SKM-1 (cell line): Measurements from ENCODE around the gene UCKL1.
"Not testable (repeated sequence)": the region's sequence is repeated elsewhere in the genome, so short reads cannot be mapped to it uniquely, and the experiment has no call there.

Experiments
- DNase-seq: peaks from one replicate; lab custom pipeline; 2025; ENCODE audit not compliant: unreplicated experiment; lab: John Stamatoyannopoulos, UW

The UCKL1 gene

DNA sequence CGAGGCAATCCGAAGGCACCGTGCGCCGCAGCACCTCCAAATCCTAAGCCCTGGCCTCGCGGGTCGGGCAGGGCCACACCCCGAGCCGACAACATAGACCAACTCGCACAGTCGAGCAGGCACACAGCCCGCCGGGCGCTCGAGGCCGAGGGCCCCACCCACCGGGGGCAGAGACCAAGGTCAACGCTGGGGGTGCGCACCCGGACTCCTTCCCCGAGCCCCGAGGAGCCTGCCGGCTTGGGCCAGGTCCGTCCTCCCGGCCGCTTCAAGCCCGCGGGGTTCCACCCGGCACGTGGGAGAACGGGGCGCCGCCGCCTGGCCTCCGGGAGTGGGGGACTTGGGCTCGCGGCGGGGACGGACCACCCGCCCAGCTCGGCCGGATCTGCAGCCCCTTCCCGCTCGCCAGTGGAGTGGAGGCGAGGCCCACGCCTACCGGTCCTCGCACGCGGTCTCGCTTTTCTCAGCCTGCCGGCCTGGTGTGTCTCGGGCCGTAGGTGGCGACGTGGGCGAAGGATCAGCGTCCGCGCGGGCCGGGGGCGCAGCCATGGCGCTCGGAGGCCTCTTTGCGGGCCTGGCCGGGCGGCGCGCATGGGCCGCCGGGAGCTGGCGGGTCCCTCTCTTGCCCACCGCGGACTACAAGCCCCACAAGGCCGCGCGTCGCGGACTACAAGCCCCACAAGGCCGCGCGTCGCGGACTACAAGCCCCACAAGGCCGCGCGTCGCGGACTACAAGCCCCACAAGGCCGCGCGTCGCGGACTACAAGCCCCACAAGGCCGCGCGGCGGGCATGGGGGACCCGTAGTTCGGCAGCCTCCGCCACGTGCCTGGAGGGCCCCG is at the start of gene UCKL1:
Gene UCKL1 (minus strand): TSS at position 590 of the 837 bp plus-strand sequence. CDS start 44 bp downstream, at position 546.
- peak; percentile 70 for DNase-seq

- DNase-seq: no peak
These were observed 49.2 kb upstream of the UCKL1 start for GRCh38 chr20:64005394-64005793.

DNA sequence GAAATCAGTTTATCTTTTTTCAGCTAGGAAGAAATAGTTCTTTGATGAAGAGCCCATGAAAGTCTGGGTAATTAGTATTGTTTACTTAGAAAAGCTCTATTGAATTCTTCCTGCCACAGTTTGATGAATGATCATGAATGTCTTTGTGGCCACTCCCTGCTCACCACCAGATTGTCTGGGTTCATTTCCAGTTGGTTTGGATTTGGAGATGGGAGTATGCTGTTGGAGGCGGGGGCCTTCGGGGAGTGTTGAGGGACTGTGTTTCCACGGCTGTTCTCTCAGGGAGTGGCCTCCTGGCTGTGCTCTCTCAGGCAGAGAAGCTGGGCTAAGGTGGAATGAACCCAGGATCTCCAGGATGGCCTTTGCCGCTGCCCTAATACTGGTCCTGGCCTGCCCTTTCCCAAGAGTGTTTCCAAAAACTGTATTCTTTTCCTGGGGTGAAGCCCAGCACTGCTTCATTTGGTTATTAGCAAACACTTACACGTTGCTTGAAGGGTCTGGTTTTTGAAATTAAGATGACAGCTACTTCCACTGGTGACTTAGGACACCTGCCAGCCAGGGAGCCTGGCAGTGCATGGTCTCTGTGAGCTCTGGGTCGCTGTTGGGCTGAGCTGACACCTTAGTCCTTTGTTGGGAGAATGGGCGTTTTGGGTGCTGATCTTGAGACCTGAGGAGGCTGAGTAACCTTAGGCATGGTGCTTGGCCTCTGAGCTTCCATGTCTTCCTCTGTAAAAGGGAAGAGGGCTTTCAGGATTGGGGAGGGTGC is 47.9 kb upstream of the UCKL1 start:
- DNase-seq: no peak

DNA sequence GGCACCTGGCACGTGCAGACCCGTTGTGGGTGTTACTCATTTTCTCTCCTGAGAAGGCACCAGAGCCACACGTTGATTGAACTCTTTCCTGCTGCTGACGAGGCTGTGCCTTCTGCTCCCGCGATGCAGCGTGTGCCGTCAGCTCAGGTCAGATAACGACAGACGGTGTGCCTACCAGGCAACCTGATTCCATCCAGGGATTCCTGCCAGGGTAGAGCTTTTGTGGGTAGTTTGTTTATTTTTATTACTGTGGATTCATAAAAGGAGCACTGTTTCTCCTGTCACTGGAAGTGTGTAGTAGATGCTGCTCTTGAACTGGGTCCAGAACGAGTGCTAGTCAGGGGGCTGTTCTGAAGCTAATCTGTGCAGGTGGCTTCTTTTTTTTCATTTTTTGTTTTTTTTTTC is 45.4 kb upstream of the UCKL1 start:
- DNase-seq: no peak

DNA sequence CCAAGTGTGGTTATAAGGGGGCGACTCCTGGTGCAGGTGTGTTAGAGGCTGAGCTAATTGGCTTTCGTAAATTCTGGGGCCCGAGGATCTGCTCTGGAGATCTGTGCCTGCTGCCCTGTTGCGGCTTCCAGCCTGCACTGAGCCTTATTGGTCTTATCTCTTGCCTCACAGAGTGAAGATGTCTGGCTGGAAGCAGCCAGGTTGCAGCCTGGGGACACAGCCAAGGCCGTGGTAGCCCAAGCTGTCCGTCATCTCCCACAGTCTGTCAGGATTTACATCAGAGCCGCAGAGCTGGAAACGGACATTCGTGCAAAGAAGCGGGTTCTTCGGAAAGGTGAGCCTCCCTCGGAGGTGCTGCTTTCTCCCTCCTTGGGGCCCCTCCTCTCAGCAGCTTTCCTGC is 44.7 kb upstream of the UCKL1 start:
- DNase-seq: no peak

DNA sequence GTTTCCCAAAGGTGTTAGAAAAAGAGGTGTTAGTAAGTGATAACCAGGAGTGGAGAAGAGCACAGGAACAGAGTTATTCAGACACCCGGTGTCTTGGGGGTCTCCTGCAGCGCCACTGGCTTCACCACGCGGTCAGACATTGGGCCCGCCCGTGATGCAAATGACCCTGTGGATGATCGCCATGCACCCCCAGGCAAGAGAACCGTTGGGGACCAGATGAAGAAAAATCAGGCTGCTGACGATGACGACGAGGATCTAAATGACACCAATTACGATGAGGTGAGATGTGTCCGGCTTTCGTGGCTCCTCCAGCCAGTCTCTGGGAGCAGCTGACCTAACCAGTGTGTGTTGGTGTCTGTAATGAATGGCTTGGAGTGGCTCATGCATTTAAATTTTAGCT is 26.7 kb upstream of the UCKL1 start:
- DNase-seq: no peak

DNA sequence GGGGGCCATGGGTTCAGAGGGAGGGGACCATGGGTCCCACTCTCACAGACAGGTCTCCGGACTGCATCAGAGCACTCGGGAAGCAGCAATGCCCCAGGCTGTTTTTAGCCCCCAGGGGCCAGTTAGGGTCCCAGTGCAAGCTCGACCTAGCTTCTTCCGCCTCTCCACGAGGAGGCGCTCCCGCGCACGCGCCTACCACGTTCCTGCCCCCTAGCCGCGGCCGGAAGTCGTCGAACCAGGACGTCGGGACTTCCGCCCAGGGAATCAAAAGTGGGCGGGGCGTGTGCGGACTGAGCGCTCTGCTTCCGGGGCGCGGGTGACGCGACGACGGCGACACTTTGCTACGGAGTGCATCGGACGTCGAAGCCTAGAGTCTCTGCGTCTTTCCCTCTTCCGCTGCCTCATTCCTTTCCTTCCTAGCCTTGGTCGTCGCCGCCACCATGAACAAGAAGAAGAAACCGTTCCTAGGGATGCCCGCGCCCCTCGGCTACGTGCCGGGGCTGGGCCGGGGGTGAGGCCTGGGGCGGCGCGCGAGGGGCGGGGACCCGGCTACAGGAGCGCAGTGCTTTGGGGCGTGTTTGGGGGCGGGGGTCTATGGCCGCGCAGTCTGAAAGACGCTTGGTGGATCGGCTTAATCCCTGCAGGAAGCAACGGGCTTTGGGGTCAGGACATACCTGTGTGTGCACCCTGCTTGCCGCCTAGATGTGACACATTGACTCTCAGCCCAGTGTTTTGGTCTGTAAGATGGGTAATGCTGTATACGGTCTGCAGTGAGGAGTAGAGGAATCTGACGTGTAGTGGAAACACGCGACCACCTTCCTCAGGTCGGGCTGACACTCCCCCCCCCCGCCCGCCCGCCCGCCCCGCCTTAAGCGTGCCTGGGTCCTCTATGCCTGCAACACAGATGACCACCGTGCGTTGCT is 24.9 kb upstream of the UCKL1 start, which contains the start of gene PRPF6:
Gene PRPF6 (plus strand): TSS at position 327 of the 923 bp plus-strand sequence. CDS start 114 bp downstream, at position 441.
- peak; percentile 95 for DNase-seq

DNA sequence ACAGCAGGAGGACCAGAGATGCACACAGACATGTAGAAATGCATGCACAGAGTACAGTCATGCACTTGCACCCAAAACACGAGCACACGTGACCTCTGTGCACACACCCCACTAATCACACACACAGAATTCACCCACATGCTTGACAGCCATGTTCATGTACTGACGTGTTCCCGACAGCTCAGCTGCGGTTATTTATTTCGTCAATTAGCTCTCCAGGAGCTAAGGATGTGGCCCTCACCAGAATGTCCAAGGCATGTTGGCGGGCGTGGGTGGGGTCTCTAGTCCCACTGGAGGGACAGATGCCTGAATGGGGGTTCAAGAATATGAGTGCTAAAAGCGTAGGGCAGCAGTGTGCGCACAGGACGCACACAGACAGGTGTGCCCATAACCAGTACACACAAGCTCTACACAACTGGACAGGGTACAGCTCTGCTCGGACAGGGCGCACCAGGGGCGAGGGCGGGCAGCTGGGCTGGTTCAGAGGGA is 24.1 kb upstream of the UCKL1 start:
- no peak for DNase-seq

- no peak for DNase-seq
These were observed 23.5 kb upstream of the UCKL1 start, which contains the start of gene SAMD10 for GRCh38 chr20:63979557-63980316. TSS of gene SAMD10 (minus strand) at chr20:63979642. CDS start at chr20:63979467, 175 bp downstream.

- DNase-seq: no peak
These were observed 23.0 kb upstream of the UCKL1 start for GRCh38 chr20:63979229-63979556.

DNA sequence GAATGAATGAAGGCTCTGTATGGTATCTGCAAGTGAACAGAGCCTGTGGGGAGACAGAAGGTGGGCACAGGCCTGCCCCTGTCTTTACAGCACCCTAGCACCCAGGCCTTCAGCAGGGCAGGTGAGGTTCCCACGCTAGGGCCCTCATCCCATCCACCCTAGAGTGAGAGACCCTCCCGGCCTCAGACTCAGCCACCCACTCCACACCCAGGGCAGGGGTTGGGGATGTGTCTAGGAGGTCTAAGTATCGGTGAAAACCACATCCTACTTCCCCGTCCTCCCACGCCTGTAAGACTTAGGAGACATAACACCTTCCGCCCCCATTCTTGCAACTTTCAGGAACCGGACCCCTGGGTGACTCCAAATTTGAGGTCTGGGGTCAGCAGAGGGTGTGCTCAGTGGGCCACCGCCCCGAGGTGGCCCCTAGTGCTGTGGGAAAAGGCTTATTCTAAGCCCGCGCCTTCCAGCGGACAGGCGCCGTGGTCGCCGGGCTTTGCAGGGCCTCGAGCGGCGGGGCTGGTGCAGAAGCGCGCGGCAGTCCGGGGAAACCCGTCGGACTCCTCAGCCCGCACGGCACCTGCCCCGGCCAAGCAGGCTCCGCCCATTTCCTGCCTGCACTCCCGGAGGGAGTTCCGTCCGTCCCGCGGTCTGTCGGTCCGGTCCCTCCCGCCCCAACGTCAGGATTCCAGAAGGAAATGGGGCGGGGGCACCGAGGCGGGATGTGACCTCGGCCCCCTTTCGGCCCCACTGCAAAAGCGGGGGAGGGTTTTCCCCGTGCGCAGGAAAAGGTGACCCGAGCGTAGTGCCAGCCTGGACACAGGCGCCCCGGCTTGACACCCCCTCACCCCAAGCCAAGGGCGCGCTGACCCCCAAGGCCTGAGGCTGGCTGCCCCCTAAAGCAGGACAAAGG is 22.4 kb upstream of the UCKL1 start:
- DNase-seq: no peak

GRCh38 chr20:63977739-63978276 is 21.6 kb upstream of the UCKL1 start:
- DNase-seq: no peak

- no peak for DNase-seq
These were observed 20.9 kb upstream of the UCKL1 start for GRCh38 chr20:63976980-63977738.

GRCh38 chr20:63976511-63976910 is 20.3 kb upstream of the UCKL1 start:
- not testable (repeated sequence) for DNase-seq

- no peak for DNase-seq
These were observed 18.4 kb upstream of the UCKL1 start for GRCh38 chr20:63974402-63975200.

DNA sequence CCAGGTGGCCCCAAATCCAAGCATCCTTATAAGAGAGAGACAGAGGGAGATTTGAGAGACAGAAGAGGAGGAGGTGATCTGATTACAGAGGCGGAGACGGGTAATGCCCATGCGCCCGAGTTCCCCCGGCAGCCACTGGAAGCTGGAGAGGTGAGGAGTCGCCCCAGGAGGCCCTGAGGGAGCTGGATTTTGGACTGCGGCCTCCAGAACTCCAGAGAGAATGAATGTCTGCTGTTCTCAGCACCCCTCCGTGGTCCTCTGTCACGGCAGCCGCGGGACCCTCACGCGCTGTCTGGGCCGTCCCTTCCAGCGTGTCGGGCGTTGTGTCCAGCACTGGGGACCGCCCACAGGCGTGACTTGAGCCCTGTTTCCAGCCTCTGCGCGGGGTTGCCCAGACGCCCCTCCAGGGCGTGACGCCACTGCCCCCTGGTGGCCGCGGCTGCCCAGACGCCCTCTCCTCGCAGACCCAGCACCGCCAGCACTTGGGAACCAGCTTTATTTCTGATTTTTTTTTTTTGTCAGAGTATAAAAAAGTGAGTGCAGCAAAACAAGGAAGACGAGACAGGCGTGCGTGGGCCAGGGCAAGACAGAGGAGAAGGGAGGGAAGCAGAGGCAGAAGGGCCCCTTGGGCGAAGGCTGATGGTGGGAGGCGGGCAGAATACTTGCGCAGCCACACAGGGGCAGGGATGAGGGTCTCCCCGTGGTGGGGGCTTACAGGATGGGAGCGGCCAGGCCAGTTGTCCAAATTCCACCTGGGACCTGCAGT is 17.6 kb upstream of the UCKL1 start:
- DNase-seq: peak; percentile 66

DNA sequence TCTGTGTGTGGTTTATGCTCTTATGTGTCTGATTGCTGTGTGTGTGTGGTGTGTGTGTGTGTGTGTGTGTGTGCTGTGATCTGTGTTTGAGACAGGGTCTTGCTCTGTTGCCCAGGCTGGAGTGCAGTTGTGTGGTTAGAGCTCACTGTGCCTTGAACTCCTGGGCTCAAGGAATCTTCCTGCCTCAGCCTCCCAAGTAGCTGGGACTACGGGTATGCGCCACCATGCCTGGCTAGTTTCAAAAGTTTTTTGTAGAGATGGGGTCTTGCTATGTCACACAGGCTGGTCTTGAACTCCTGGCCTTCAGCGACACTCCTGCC is 16.9 kb upstream of the UCKL1 start:
- DNase-seq: no peak
